H4 (cell line): ENCODE measurements around the gene NALCN. TPM values are rescaled to one million over a fixed set of nuclear protein-coding genes. Genes with fewer than 3 reads are reported as not detected.

Experiments
- DNase-seq: peaks from one replicate; pipeline ENCODE4 v3.0.0-alpha.2; 2015; ENCODE audit warnings: low spot score
- total RNA-seq: library from RNA; depleted of rRNA; stranded (reverse); fragments of >200 nt; shearing (Covaris generic); gene quantifications from 2 replicates; pipeline ENCODE4 v1.2.3, GENCODE V29; 2014

NALCN gene
- total RNA-seq, 1 experiment from 2014 or later = 0.27 TPM

DNA sequence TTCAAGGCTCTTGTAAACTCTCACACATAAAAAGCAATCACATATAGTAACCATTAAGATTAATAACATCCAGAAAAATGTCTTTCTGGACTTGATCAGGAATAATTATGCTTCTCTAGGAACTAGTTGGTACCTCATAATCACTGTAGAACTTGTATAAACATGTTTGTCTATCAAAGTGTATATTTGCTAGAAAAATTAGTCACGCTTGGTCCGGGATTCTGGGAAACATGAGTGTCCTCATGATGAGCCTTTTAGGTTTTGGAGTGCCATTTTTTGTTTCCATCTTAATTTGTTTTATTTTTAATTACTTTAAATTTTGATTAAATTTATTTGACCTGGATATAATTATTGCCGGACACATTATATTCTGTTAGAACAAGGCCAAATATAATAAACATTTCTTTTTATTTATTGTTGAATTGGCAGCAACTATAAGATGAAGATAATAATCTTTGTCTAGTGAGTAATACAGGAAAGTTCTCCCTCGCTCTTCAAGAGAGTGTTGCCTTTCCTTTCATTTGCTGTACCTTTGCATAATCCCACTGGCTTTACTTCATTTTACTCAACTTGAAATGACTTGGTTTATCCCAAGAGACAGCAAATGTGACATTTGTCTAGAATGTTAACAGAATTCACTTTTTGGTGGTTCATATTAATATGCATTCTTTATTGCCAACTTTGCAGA lies 207.0 kb downstream of the NALCN start:
- no peak for DNase-seq

DNA sequence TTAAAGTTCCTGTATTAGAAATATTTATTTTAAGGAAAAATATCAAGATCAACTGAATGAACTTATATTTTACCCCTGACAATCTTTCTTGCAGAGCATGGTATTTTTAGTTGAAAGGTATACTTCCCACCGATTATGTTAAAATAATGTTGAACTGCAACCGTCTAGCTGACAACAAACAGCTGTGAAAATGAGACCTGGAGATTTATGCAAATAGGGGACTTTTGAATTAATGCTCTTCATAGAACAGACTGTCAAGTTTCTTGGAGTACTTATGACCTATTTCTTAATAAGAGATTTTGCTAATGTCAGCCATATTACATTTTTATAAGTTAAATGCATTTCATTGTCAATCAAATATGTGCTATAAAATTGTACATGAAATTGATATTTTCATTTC lies 210.9 kb downstream of the NALCN start:
- DNase-seq = no peak

DNA sequence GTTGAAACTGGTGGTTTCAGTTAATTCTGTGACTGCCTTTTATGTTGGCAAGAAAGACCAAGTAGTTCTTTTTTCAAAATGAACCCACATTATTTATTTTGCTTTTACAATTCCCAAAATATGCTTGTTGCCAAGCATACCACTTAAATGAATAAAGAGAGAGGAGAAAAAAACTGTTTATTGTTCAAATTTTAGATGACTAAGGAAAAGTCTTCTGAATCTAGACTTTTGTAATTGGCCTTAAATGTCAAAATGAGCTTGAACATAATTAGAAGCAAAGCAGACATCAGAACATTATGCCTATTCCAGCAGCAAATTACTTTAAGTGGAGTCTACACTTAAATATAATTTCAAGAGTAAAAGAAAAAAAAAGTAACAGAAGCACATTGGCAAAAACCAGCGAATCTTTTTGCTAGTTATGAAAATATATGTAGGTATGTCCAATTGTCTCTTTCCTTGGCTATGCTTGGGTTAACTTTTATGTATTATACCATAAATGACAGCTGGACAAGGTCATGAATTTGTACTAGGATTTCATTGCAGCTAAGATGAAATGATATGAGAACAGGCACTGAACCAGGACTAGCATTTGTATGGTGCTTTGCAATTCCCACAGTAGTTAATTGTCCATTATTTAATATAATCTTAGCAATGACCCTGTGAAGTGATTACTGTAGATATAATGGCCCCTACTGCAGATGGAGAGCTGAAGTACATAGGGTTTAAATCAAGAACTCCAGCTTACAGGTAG lies 211.9 kb downstream of the NALCN start:
- no peak for DNase-seq

- DNase-seq = no peak
These were observed 213.7 kb downstream of the NALCN start for GRCh38 chr13:101202590-101202989.

GRCh38 chr13:101190976-101191375 lies 225.3 kb downstream of the NALCN start:
- DNase-seq = no peak

DNA sequence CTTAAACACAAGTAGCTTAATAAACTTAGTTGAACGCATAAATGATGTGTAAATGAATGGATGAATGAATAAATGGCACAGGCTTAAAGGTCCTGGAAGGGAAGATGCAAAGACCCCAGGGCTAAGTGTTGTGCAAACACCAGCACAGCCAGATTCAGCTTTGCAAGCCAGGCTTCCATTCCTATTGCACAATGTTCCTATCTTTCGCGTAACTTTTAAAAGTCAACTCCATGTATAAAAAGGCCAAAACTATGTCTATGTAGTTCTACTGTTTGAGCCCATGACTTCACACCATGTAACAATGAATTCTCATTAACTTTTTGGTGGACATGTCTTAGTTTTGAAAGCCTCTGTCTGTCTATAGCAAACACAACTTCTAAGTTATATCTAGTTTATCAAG lies 226.0 kb downstream of the NALCN start:
- no peak for DNase-seq

- no peak for DNase-seq
These were observed 230.7 kb downstream of the NALCN start for GRCh38 chr13:101185606-101186005.

- DNase-seq = no peak
These were observed 235.1 kb downstream of the NALCN start for GRCh38 chr13:101181076-101181685.

DNA sequence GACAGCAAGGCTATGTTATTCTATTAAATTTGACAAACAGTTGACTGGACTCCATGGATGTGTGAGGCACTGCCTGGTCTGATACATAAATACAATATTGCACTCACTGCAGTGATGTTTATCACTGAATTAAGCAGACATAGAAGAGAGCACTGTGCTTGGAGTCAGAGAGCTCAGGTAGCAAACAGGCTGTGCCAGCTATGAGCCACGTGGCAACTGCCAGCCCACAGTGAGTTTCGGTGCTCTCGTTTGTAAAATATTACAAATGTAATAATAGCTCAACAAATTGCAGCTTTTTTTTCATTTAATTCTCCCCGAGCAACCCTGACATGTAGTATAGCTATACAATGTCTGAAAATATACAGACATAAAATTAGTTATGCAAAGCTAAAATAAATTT lies 237.3 kb downstream of the NALCN start:
- DNase-seq = no peak

GRCh38 chr13:101178406-101178805 lies 237.9 kb downstream of the NALCN start:
- no peak for DNase-seq

- DNase-seq = no peak
These were observed 246.0 kb downstream of the NALCN start for GRCh38 chr13:101170306-101170705.

GRCh38 chr13:101157261-101157660 lies 259.0 kb downstream of the NALCN start:
- no peak for DNase-seq

GRCh38 chr13:101155920-101156319 lies 260.4 kb downstream of the NALCN start:
- no peak for DNase-seq

DNA sequence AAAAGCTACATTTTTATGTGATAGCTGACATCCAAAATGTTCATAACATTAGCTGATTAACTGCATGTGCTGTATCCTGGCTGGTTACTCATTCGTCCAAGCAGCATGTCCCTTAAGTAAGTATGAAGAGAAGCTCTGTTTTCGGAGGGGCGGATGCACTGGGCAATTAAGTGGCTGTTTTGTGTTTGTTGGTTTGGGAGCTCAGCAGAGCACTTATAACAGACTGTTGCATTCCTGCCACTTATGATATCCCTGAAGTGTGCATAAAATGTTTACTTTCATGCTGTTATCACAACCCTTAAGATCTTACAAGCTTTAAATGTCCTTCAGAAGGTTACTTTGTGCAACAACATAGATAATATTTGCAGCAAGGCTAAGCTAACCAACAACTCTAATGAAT lies 264.1 kb downstream of the NALCN start:
- DNase-seq = no peak

GRCh38 chr13:101150998-101151397 lies 265.3 kb downstream of the NALCN start:
- DNase-seq = no peak

GRCh38 chr13:101149735-101150384 lies 266.4 kb downstream of the NALCN start:
- peak; percentile 17 for DNase-seq

DNA sequence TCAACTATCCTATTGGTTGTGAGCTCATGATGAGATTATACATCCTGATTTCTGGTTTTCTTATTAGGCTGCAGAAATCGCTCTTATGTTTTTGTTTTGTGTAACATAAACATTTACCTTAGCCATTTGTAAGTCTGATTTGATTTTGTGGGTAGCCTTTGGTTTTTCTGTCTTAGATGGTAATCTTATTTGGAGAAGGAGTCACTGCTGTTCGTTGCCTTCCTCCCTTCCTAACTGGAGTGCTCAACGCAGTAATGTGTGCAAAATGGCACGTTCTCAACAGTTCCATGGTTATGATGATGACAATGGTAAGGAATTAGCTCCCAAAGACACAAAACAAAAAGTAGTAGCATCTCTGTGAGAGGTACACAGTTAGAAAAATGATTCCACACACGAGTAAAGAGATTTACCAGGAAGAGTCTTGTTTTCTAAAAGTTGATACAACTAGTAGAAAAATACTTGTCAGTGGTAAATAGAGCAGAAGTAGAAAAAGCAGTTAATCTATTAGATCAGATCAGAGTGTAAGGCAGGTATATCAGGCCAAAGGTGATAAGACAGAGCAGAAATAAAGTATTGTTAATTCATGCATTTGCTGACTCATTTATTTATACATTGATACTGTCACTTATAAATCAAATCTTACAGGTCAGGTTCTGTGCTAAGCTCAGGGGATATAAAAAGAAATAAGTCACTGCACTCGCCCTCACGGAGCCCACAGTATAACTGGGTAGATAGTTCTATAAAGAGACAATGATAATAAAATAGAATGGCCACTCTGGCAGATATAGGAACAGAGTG lies 270.0 kb downstream of the NALCN start:
- DNase-seq = no peak

DNA sequence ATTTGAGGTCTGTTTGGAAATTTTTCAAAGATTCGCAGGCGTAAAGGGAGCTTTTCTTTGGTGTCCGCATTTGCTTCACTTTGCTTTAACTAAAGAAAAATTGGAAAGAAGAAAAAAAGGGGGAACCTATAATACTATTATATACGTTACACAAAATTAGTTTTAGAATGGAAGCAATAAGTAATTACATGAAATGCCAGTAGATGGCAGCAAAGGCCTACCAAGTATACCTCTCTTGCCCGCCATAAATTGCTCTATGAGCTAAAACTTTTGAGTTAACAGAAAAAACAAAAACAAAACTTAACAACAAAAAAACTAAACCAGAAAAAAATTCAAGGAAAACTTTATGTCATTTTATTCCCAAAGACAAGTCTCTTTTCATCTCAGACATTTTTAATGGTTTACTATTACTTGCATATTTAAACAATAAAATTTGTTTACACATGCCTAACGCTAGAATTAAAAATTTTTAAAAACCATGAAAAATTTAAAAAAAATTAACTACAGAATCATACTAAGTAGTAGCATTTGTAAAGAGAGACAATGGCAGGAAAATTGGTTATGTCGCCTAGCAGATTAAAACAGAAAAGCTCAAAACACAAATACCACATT lies 271.4 kb downstream of the NALCN start:
- DNase-seq = peak; percentile 21

GRCh38 chr13:101140936-101141335 lies 275.4 kb downstream of the NALCN start:
- no peak for DNase-seq

GRCh38 chr13:101140087-101140770 lies 276.1 kb downstream of the NALCN start:
- DNase-seq = no peak

GRCh38 chr13:101139081-101139480 lies 277.2 kb downstream of the NALCN start:
- DNase-seq = no peak
